ENCODE measurements around the gene HNRNPLL. TPM values are rescaled to one million over a fixed set of nuclear protein-coding genes. Genes with fewer than 3 reads are reported as not detected.

Gene HNRNPLL
- total RNA-seq, 1 experiment from 2014 or later = 42.3 TPM

- DNase-seq (ENCODE audit: low spot score) = no peak
Measured at GRCh38 chr2:38529208-38529607, 73.5 kb downstream of the HNRNPLL start.

- no peak for DNase-seq (ENCODE audit: low spot score)
Measured at GRCh38 chr2:38528534-38528933, 74.2 kb downstream of the HNRNPLL start.

DNA sequence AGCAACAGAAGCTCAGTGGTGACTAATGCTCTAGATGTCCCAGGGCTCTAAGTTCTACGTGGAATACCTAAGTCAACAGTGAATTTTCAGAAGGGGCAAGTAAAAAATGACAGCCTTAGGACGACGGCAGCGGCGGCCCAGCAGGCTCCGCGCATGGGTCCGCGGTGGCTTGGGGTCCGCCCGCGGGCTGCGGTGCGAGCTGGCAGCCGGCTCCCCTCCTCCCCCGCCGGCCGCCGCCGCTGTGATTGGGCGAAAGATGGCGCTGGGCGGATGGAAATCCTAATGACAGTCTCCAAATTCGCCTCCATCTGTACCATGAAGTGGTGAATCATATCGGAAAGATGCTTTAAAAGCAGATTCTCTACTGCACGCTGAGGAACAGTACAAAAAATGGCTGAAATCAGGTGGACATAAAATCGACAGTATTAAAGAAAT is 74.7 kb downstream of the HNRNPLL start:
- peak; percentile 48 for DNase-seq (ENCODE audit: low spot score)

- no peak for DNase-seq (ENCODE audit: low spot score)
Measured at GRCh38 chr2:38527338-38528007, 75.3 kb downstream of the HNRNPLL start.

GRCh38 chr2:38526195-38526594 is 76.5 kb downstream of the HNRNPLL start:
- DNase-seq (ENCODE audit: low spot score) = no peak

DNA sequence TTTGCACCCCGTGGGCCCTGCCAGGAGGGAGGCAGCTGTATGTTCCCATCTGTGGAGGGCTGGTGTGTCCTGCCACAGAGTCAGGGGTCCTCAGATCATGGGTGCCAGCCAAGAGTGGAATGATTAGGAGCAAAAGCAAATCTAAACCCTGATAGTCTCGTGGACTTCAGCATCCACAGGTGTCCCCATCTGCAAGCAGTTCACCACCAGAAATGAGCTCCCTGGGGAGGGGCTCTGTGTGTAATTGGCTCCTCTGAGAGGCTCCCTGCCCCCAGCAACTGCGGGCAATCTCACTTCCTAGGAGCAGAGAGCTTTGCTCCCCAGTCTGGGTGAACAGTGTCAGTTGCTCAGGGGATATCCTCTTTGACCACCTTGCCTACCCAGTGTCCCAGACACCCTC is 78.1 kb downstream of the HNRNPLL start:
- no peak for DNase-seq (ENCODE audit: low spot score)

DNA sequence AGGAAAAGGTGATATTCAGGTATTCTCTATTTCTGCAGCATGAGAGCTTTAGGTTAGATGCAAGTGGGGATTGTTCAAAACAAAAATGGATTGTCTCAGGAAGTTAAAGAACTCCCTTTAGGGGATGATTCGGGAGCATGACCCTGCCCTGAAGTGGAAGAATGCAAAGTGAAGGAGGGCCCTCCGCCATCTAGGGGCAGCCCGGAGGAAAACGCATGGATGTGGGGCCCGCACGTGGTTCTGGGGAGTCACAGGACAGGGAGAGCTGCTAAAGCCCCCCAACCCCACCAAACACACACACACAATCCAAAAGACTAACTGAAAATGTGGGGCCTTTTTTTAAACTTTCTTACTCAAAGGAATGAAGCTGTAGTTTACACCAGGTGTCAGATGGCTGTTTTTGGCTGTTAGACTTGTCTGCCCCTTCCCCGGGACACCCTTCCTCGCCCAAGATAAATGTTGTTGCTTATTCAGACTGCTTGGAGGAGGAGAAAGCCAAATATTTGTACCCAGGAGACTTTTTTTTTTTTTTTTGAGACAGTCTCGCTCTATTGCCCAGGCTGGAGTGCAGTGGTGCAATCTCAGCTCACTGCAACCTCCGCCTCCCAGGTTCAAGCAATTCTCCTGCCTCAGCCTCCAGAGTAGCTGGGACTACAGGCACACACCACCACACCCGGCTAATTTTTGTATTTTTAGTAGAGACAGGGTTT is 78.8 kb downstream of the HNRNPLL start:
- DNase-seq (ENCODE audit: low spot score) = no peak

DNA sequence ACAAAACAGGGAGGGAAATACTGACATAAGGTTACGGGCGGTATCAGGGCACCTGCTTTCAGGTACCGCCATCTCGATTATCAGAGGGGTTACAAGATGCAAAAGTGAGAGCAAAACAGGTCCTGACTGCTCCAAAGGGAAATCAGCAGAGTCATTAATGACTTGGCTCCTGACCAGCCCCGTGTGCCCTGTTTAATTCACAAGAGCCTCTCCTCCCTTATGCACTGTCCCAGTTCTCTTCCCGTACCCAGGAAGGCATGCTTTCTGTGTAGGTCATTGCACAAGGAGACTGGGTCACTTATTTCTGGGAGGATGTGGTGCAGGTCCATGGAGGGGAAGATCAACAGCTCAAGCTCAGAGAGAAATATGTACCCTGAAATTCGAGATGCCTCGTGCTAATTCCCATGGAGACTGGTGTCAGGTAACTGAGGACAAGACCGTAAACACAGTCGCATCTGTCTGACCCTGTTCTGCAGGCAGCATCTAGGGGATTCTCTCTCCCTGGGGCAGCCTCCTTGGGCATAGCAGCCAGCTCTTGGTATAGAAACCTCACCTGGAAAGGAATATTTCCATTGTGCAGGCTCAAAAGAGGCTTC is 79.9 kb downstream of the HNRNPLL start:
- no peak for DNase-seq (ENCODE audit: low spot score)

DNA sequence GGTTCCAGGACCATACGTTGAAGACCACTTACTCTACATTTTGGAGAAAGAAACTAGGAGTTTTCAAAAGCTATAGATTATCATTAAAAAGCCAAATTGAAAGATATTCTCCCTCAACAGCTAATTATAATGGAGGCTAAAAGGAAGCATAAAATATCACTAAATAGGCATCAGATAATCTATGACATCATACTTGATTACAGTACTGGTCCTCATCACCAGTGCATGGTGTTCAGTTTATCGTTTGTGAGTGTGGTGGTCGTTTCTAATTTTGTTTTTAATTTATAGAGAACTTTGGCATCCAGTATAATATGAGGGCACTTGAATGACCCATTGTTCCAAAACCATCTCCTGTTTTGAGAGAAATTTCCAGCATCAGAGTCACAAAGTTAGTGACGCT is 80.9 kb downstream of the HNRNPLL start:
- DNase-seq (ENCODE audit: low spot score) = no peak

- DNase-seq (ENCODE audit: low spot score) = no peak
Measured at GRCh38 chr2:38517284-38517683, 85.4 kb downstream of the HNRNPLL start.

DNA sequence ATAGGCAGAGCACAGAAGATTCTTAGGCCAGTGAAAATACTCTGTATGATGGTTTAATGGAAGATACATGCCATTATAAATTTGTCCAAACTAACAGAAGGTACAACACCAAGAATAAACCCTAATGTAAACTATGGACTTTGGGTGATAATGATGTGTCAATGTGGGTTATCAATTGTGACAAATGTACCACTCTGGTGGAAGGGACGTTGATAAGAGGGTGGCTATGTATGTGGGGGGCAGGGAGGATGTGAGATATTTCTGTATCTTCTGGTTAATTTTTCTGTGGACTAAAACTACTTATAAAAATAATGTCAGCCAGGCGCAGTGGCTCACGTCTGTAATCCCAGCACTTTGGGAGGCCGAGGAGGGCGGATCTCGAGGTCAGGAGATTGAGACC is 86.2 kb downstream of the HNRNPLL start:
- no peak for DNase-seq (ENCODE audit: low spot score)

GRCh38 chr2:38516122-38516521 is 86.6 kb downstream of the HNRNPLL start:
- no peak for DNase-seq (ENCODE audit: low spot score)

DNA sequence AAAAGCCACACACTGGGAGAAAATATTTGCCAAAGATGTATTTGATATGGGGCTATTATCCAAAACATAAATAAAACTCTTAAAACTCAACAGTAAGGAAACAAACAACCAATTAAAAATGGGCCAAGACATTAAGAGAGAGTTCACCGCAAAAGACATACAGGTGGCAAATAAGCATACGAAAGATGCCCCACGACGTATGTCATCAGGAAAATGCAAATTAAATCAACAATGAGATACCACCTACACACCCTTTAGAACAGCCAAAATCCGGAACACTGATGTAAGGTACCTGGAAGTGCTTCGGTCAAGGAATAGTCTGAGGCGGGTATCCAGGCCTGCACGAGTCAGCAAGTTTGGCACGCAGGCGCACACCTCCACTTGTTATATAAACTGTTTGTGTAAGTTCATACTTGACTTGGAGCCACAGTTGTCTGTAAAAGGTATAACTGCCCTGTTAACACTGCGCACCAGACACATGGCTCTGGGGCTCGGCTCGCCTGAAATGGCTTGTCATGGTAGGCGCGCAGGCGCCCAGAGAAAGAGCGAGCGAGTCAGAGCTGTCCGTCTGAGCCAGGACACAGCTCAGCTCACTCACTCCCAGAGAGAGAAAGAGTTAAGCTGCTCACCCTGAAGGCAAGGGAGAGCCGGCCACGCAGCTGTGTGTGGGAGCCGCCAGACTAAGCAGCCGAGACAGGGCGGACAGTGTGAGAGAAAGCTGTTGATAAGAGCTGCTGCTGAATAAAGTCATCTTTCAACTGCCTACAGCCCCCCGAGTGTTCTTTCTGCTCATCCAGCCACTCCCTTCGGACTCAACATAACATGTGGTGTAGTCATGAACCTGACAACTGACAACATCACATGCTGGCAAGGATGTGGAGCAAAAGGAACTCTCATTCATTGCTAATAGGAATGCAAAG is 87.3 kb downstream of the HNRNPLL start:
- DNase-seq (ENCODE audit: low spot score) = peak; percentile 90

GRCh38 chr2:38514603-38515154 is 88.0 kb downstream of the HNRNPLL start:
- no peak for DNase-seq (ENCODE audit: low spot score)

- no peak for DNase-seq (ENCODE audit: low spot score)
Measured at GRCh38 chr2:38512211-38512610, 90.5 kb downstream of the HNRNPLL start.

Other genes with a start within 250 kb of the HNRNPLL start
- 68.0 and 68.3 TPM in 2 replicates for gene ATL2, start 225.7 kb downstream of the HNRNPLL start, total RNA-seq (2014; rRNA removed; shearing (Covaris generic))
- not detected in 2 replicates for gene GALM, start 63.2 kb upstream of the HNRNPLL start, total RNA-seq (2014; rRNA removed; shearing (Covaris generic))
- 308 and 364 TPM in 2 replicates for gene SRSF7, start 148.4 kb upstream of the HNRNPLL start, total RNA-seq (2014; rRNA removed; shearing (Covaris generic))
- gene GEMIN6, start 175.3 kb upstream of the HNRNPLL start, total RNA-seq (2014; rRNA removed; shearing (Covaris generic)) = 16.3 and 31.3 TPM in 2 replicates